GM19324 (cell line): ENCODE measurements around the gene GPR152.

Experiments
- ATAC-seq: cut with Tn5 transposase; IDR thresholded peaks from one replicate; pipeline ENCODE4 v1.9.1; 2021; ENCODE audit warnings: mild to moderate bottlenecking, moderate library complexity; ENCODE audit not compliant: unreplicated experiment, low FRiP score

The GPR152 gene

GRCh38 chr11:67442504-67443404 is 9.8 kb downstream of the GPR152 start:
- ATAC-seq, result peak; percentile 4

- ATAC-seq, result no peak
Measured at GRCh38 chr11:67441731-67442351, 10.7 kb downstream of the GPR152 start.

GRCh38 chr11:67441098-67441563 is 11.4 kb downstream of the GPR152 start:
- ATAC-seq, result no peak

GRCh38 chr11:67440229-67441097 is 12.1 kb downstream of the GPR152 start:
- no peak for ATAC-seq

- ATAC-seq, result no peak
Measured at GRCh38 chr11:67439321-67440228, 13.0 kb downstream of the GPR152 start.

- no peak for ATAC-seq
Measured at GRCh38 chr11:67438158-67438902, 14.2 kb downstream of the GPR152 start.

- no peak for ATAC-seq
Measured at GRCh38 chr11:67437809-67438157, 14.7 kb downstream of the GPR152 start.

GRCh38 chr11:67437082-67437808 is 15.3 kb downstream of the GPR152 start, which contains the start of gene PTPRCAP:
Gene PTPRCAP, minus strand, starts transcription at chr11:67437682. Its CDS starts 63 bp downstream, at chr11:67437619.
- peak; percentile 32 for ATAC-seq

GRCh38 chr11:67436459-67437081 is 16.0 kb downstream of the GPR152 start:
- no peak for ATAC-seq

GRCh38 chr11:67435727-67436458 is 16.6 kb downstream of the GPR152 start:
- no peak for ATAC-seq

- ATAC-seq, result no peak
Measured at GRCh38 chr11:67435031-67435726, 17.4 kb downstream of the GPR152 start.

- ATAC-seq, result no peak
Measured at GRCh38 chr11:67434395-67434881, 18.1 kb downstream of the GPR152 start.

- ATAC-seq, result no peak
Measured at GRCh38 chr11:67433536-67434394, 18.8 kb downstream of the GPR152 start.

- no peak for ATAC-seq
Measured at GRCh38 chr11:67432655-67433349, 19.7 kb downstream of the GPR152 start.
